Upper lobe of left lung (tissue), 4 donors: ENCODE data around the gene B3GNT8.

Experiments
- CTCF ChIP-seq, 6 experiments: fragments of 450-650 bp in 4 of 6; fragments of 200-600 bp in 2 of 6; sonication (generic) in 2 of 6; IDR thresholded peaks; one replicate each; pipeline ENCODE4 v1.5.1; 2016 to 2019; ENCODE audit warnings: antibody characterized with exemption in 6 of 6
- EP300 ChIP-seq, 4 donors: sonication (generic); formaldehyde crosslinking; IDR thresholded peaks; one replicate each; pipeline ENCODE4 v1.5.1; 2017; ENCODE audit warnings: antibody characterized with exemption in 4 of 4, control low read depth in 2 of 4
- POLR2A ChIP-seq, 4 donors: fragments of 450-650 bp; IDR thresholded peaks; one replicate each; pipeline ENCODE4 v1.5.1; 2016 to 2017; ENCODE audit warnings: antibody characterized with exemption in 4 of 4, mild to moderate bottlenecking in 2 of 4

- TF ChIP-seq EP300 (IDR thresholded peaks at IDR 0.05) (no peak), POLR2A (IDR thresholded peaks at IDR 0.05) (no peak), CTCF (IDR thresholded peaks at IDR 0.05) (no peak)
These were observed 25.2 kb downstream of the B3GNT8 start for GRCh38 chr19:41402010-41402409.
